Activated CD8-positive, alpha-beta T cell treated with anti-CD3 and anti-CD28 coated beads for 36 hours (primary cell): Measurements from ENCODE around the gene TRIO. TPM values are rescaled to one million over a fixed set of nuclear protein-coding genes. Genes with fewer than 3 reads are reported as not detected.
"Not testable (repeated sequence)": the region's sequence is repeated elsewhere in the genome, so short reads cannot be mapped to it uniquely, and the experiment has no call there.

Experiments used
- ATAC-seq: fragments of 200-7000 bp; cut with Tn5 transposase; one replicate; pipeline ENCODE4 v1.10.0; 2021; ENCODE audit warnings: mild to moderate bottlenecking, moderate library complexity
- CTCF ChIA-PET: fragments of 350-600 bp; sonication (Branson Sonifier 250); formaldehyde crosslinking; loops from one replicate; lab custom pipeline; 2021; ENCODE audit warnings: antibody characterized with exemption; lab: Charles Lee
- POLR2A ChIA-PET: fragments of 350-600 bp; sonication (Branson Sonifier 250); formaldehyde crosslinking; loops from one replicate; lab custom pipeline; 2021; ENCODE audit warnings: antibody characterized with exemption; lab: Charles Lee
- DNase-seq: peaks from one replicate; pipeline ENCODE4 v3.0.0-alpha.2; 2020
- H3K27ac Mint-ChIP-seq: one replicate; pipeline ENCODE4 v1.8.0; 2021; ENCODE audit warnings: mild to moderate bottlenecking, mixed read lengths
- H3K27me3 Mint-ChIP-seq: one replicate; pipeline ENCODE4 v1.8.0; 2021; ENCODE audit warnings: mixed read lengths
- H3K36me3 Mint-ChIP-seq: one replicate; pipeline ENCODE4 v1.8.0; 2021; ENCODE audit warnings: low read depth, mixed read lengths
- H3K4me1 Mint-ChIP-seq: one replicate; pipeline ENCODE4 v1.8.0; 2021; ENCODE audit warnings: low read depth, mixed read lengths
- H3K4me3 Mint-ChIP-seq: one replicate; pipeline ENCODE4 v1.8.0; 2021; ENCODE audit warnings: mild to moderate bottlenecking, moderate library complexity, mixed read lengths
- H3K9me3 Mint-ChIP-seq: one replicate; pipeline ENCODE4 v1.8.0; 2021; ENCODE audit warnings: mixed read lengths
- intact Hi-C: fragments of 100-400 bp; cut with micrococcal nuclease; formaldehyde crosslinking; loops from one replicate; pipeline ENCODE4 v1.10.0; 2022
- total RNA-seq, 2 experiments: library from RNA; stranded (reverse); gene quantifications; one replicate each; pipeline ENCODE4 v1.2.3, GENCODE V29; 2021
- TF ChIP-seq, protein P1 (sequence below): fragments of 200-600 bp; IDR thresholded peaks from one replicate; pipeline ENCODE4 v1.8.0; 2022; ENCODE audit warnings: antibody characterized with exemption, mild to moderate bottlenecking

The TRIO gene
- total RNA-seq, 2 experiments from 2014 or later = 11.4 to 11.5 TPM

DNA sequence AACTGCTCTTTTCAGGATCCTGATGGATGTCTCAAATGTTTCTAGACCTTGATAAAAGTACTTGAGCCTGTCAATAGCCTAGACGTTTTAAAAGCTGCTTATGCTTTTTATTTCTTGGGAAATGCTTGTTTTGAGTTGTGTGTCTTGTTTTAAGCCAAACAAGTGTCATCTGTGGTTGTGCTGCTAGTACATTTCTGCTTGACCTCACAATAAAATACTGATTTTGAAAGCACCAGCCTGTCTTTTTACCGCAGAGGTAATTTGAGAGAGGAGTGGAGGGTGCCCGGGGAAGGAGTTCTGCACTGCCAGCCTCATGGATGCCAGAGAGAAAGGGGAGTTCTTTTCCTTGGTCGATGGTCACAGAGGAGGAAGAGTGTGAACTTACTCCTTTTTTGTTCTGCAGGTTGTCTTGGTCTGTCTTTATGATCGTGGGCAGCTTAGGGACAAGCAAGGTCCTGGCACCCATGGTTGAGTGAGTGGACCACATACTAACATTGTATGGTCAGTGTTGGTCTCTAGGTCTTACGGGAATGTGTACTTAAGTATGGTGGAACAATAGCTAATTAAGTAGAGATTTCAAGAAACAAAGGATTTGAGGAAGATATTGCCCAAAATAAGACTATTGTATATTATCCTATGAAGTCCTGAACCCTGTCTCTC, 61.0 kb downstream of the TRIO start:
- DNase-seq = no peak
- peaks cover 4% of the 10 kb centered on the region for H3K4me1 Mint-ChIP-seq
- no peak overlapping the region for H3K27ac Mint-ChIP-seq
- ATAC-seq = no peak
- H3K27me3 Mint-ChIP-seq = peaks cover 9% of the 10 kb centered on the region
- no peaks in the 10 kb centered on the region for H3K9me3 Mint-ChIP-seq
- CTCF ChIA-PET = no interaction called here
- TF ChIP-seq, protein P1, sequence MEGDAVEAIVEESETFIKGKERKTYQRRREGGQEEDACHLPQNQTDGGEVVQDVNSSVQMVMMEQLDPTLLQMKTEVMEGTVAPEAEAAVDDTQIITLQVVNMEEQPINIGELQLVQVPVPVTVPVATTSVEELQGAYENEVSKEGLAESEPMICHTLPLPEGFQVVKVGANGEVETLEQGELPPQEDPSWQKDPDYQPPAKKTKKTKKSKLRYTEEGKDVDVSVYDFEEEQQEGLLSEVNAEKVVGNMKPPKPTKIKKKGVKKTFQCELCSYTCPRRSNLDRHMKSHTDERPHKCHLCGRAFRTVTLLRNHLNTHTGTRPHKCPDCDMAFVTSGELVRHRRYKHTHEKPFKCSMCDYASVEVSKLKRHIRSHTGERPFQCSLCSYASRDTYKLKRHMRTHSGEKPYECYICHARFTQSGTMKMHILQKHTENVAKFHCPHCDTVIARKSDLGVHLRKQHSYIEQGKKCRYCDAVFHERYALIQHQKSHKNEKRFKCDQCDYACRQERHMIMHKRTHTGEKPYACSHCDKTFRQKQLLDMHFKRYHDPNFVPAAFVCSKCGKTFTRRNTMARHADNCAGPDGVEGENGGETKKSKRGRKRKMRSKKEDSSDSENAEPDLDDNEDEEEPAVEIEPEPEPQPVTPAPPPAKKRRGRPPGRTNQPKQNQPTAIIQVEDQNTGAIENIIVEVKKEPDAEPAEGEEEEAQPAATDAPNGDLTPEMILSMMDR = no peak
- POLR2A ChIA-PET = no interaction called here
- H3K4me3 Mint-ChIP-seq = no peak overlapping the region
- intact Hi-C loops = no loop called here
- no peaks in the 10 kb centered on the region for H3K36me3 Mint-ChIP-seq

DNA sequence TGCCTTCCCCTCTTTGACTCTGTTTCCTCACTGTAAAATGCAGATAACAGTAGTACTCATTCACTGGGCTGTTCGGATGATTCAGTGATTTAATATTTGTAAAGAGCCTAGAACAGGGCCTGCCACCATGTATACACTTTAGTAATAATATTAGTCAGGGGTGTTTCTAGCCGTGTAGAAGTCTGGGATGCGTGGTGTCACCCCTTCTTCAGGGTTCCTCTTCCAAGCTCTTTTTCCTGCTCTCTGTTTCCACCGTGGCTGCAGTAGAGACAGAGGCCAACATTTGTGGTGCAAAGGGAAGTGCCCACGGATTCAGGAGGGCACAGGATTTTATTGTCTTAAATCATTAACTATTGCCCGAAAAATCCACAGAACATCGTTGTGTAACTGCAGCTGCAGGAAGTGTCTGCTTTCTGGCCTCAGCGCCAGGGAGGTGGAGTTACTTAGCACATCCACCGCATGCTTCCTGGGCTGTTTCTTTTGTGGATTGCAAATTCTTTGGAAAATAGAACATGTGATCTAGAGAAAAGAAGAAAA, 61.7 kb downstream of the TRIO start:
- ChIA-PET POLR2A (no interaction called here), CTCF (interaction anchor here (0.6 kb wide), 1 partner anchor 517 kb away, joined by 3 read pairs; no protein-coding TSS in a partner anchor)
- Mint-ChIP-seq H3K27ac (no peak overlapping the region), H3K4me3 (no peak overlapping the region), H3K36me3 (no peaks in the 10 kb centered on the region), H3K4me1 (peaks cover 4% of the 10 kb centered on the region), H3K27me3 (peaks cover 9% of the 10 kb centered on the region), H3K9me3 (no peaks in the 10 kb centered on the region)
- intact Hi-C loops = no loop called here
- no peak for ATAC-seq
- TF ChIP-seq, protein P1 = no peak
- no peak for DNase-seq

DNA sequence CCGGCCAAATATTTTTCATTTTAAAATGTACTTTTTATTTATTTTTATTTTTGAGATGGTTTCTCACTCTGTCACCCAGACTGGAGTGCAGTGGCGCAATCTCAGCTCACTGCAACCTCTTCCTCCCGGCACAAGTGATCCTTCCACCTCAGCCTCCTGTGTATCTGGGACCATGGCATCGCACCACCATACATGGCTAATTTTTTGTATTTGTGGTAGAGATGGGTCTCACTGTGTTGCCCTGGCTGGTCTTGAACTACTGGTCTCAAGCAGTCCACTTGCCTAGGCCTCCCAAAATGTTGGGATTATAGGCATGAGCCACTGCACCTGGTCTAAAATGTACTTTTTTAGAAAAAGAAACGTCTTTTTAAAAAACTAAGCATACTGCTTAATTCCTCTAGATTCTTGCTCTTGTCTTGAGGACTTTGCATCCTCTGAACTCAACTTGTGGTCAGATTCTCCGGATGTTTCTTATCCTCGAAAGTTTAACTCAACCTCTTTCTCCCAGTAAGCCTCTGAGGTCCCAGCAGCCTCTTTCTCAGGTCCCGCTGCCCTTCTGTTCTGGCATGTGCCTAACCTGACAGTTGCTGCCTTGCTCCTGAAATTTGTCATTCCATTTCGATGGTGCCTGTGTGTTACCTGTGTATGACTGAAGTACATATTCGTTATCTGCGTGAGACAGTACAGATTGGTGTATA, 63.0 kb downstream of the TRIO start:
- intact Hi-C loops = no loop called here
- POLR2A ChIA-PET = no interaction called here

DNA sequence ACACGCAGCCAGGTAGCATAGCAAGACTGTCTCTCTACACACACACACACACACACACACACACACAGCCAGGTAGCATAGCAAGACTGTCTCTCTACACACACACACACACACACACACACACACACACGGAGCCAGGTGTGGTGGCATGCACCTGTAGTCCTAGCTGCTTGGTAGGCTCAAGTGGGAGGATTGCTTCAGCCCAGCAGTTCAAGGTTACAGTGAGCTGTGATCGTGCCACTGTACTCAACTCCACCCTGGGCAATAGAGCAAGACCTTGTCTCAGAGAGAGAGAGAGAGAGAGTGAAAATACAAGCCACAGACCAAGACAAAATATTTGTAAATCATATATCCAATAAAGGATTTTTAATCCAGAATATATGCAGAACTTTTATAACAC, 64.3 kb downstream of the TRIO start:
- H3K9me3 Mint-ChIP-seq, intact Hi-C loops, H3K27ac Mint-ChIP-seq, CTCF ChIA-PET, H3K36me3 Mint-ChIP-seq, DNase-seq, ATAC-seq, POLR2A ChIA-PET, H3K4me3 Mint-ChIP-seq, H3K4me1 Mint-ChIP-seq: not testable (repeated sequence)
- peaks cover 11% of the 10 kb centered on the region for H3K27me3 Mint-ChIP-seq

More for the DNA sequence above, 63.0 kb downstream of the TRIO start:
- Mint-ChIP-seq H3K4me3 (no peak overlapping the region), H3K9me3 (no peaks in the 10 kb centered on the region), H3K36me3 (no peaks in the 10 kb centered on the region), H3K4me1 (peaks cover 4% of the 10 kb centered on the region), H3K27ac (no peak overlapping the region), H3K27me3 (peaks cover 11% of the 10 kb centered on the region)
- TF ChIP-seq, protein P1 = no peak
- CTCF ChIA-PET = no interaction called here
- ATAC-seq = no peak
- DNase-seq = no peak

DNA sequence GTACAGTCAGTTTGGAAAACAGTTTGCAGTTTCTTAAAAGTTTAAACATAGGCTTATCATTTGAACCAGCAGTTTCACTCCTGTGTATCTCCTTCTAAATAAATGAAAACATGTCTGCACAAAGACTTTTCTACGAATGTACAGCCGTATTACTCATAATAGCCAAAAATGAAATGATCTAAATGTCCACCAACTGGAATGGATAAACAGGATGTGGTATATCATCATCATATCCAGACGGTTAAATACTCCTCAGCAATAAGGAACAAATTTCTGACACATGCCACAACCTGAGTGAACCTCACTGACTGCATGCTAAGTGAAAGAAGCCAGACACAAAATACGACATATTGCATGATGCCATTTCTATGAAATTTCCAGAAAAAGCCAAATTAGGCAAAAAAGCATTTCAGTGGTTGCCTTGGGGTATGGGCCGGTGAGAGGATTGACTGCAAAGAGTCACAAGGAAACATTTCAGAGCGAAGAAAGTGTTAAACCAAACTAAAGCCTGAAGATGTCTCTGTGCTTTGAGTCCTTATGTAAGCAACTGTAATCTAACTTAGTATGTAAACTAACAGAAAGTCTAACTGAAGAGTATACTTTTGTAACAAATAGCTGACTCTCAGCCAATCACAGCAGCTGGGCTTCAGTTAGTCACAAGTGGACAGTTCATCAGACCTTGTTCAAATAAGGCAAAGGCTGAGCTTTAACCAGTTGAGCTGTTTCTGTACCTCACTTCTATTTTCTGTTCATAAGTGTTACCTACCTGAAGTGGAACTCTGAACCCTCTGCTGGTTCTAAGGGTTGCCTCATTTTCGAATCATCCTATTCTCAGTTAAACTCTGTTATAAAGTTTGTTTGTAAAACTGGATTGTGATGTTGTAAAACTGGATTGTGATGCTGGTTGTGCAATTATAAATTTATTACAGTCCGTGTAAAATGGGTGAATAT, 65.2 kb downstream of the TRIO start:
- ATAC-seq = no peak
- CTCF ChIA-PET = interaction anchor here (0.9 kb wide), 1 partner anchor 61 kb away, joined by 3 read pairs; no protein-coding TSS in a partner anchor
- H3K27me3 Mint-ChIP-seq = peaks cover 14% of the 10 kb centered on the region
- peaks cover 4% of the 10 kb centered on the region for H3K4me1 Mint-ChIP-seq
- no peak for DNase-seq
- intact Hi-C loops = no loop called here
- no peaks in the 10 kb centered on the region for H3K9me3 Mint-ChIP-seq
- TF ChIP-seq, protein P1 = no peak
- no peak overlapping the region for H3K4me3 Mint-ChIP-seq
- no peaks in the 10 kb centered on the region for H3K36me3 Mint-ChIP-seq
- no peak overlapping the region for H3K27ac Mint-ChIP-seq
- POLR2A ChIA-PET = no interaction called here
